SH-SY5Y (cell line): ENCODE results near the gene ADCY3.

ENCODE experiments used
- GATA2 ChIP-seq: IDR thresholded peaks from 2 replicates; pipeline ENCODE4 v1.6.1; 2011; ENCODE audit warnings: mild to moderate bottlenecking, low read depth, low read length
- GATA3 ChIP-seq: IDR thresholded peaks from 2 replicates; pipeline ENCODE4 v1.6.1; 2011; ENCODE audit warnings: low read depth, mild to moderate bottlenecking, low read length, moderate library complexity

DNA sequence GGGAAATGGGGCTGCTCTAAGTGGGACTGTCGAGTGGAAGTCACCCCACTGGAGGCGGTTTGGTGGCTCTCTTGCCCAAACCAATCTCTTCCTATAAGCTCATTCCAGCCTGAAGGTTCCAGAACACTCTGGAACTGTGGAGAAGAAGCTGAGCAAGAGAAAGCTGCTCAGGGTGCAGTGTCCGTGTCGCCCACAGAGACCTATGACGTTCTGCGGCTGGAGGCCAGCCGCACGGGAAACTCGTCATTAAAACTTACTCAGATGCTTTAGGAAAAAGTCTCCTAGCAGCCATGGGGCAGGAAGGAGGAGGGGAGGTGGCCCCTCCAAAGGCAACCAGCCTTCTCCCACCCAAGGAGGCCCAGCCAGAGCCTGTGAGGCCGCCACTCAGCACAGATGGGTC is 41.7 kb downstream of the ADCY3 start:
- TF ChIP-seq GATA3 (no peak), GATA2 (no peak)
